WTC11 (cell line): ENCODE results near the gene ERBB4. TPM values are rescaled to one million over a fixed set of nuclear protein-coding genes. Genes with fewer than 3 reads are reported as not detected.

Experiments used
- ATAC-seq: fragments of 200-7000 bp; cut with Tn5 transposase; 2 replicates; pipeline ENCODE4 v1.10.0; 2021; ENCODE audit warnings: mild to moderate bottlenecking, moderate library complexity
- CTCF ChIA-PET: fragments of 300-600 bp; sonication (Branson Sonifier 250); formaldehyde crosslinking; loops from one replicate; lab custom pipeline; 2021; ENCODE audit warnings: antibody characterized with exemption; lab: Charles Lee
- POLR2A ChIA-PET: fragments of 350-600 bp; sonication (Branson Sonifier 250); formaldehyde crosslinking; loops from one replicate; lab custom pipeline; 2021; ENCODE audit warnings: antibody characterized with exemption; lab: Charles Lee
- DNase-seq: peaks from one replicate; pipeline ENCODE4 v3.0.0; 2021; ENCODE audit warnings: low spot score
- H3K27ac Mint-ChIP-seq: 2 replicates; pipeline ENCODE4 v1.8.0; 2021; ENCODE audit warnings: mixed read lengths
- H3K27me3 Mint-ChIP-seq: 2 replicates; pipeline ENCODE4 v1.8.0; 2021; ENCODE audit warnings: low read depth, mild to moderate bottlenecking, moderate library complexity, mixed read lengths
- H3K36me3 Mint-ChIP-seq: 2 replicates; pipeline ENCODE4 v1.8.0; 2021; ENCODE audit warnings: mixed read lengths
- H3K4me1 Mint-ChIP-seq: 2 replicates; pipeline ENCODE4 v1.8.0; 2022; ENCODE audit warnings: mixed read lengths
- H3K4me3 Mint-ChIP-seq: 2 replicates; pipeline ENCODE4 v1.8.0; 2021; ENCODE audit warnings: mild to moderate bottlenecking, moderate library complexity, mixed read lengths
- H3K9me3 Mint-ChIP-seq: 2 replicates; pipeline ENCODE4 v1.8.0; 2021; ENCODE audit warnings: mixed read lengths
- ATF3 ChIP-seq: sonication (generic); formaldehyde crosslinking; conservative IDR thresholded peaks from 2 replicates; pipeline ENCODE4 v1.8.1; 2022; ENCODE audit warnings: mild to moderate bottlenecking, missing genetic modification reagents
- FOXP1 ChIP-seq: sonication (generic); formaldehyde crosslinking; IDR thresholded peaks from 2 replicates; pipeline ENCODE4 v1.8.0; 2022; ENCODE audit warnings: missing genetic modification reagents, mild to moderate bottlenecking, moderate library complexity, borderline replicate concordance
- GABPB1 ChIP-seq: sonication (generic); formaldehyde crosslinking; IDR thresholded peaks from 2 replicates; pipeline ENCODE4 v1.8.1; 2023; ENCODE audit warnings: mild to moderate bottlenecking, missing genetic modification reagents
- GRHL2 ChIP-seq: fragments of 250-450 bp; sonication (Bioruptor Pico); IDR thresholded peaks from 2 replicates; pipeline ENCODE4 v1.8.0; 2022; ENCODE audit warnings: mild to moderate bottlenecking, moderate library complexity; ENCODE audit not compliant: insufficient replicate concordance, severe bottlenecking
- JAZF1 ChIP-seq: fragments of 250-450 bp; sonication (Bioruptor Pico); IDR thresholded peaks from 2 replicates; pipeline ENCODE4 v1.9.0; 2021; ENCODE audit warnings: moderate library complexity, mild to moderate bottlenecking, inconsistent platforms
- KAT7 ChIP-seq: sonication (generic); formaldehyde crosslinking; IDR thresholded peaks from 2 replicates; pipeline ENCODE4 v1.8.1; 2023; ENCODE audit warnings: missing genetic modification reagents, mild to moderate bottlenecking, borderline replicate concordance
- MAX ChIP-seq: sonication (generic); formaldehyde crosslinking; IDR thresholded peaks from 2 replicates; pipeline ENCODE4 v1.8.0; 2022; ENCODE audit warnings: mild to moderate bottlenecking, missing genetic modification reagents
- MYBL2 ChIP-seq: sonication (generic); formaldehyde crosslinking; IDR thresholded peaks from 2 replicates; pipeline ENCODE4 v1.8.1; 2023; ENCODE audit warnings: mild to moderate bottlenecking, moderate library complexity, missing genetic modification reagents
- NFE2L1 ChIP-seq: sonication (generic); formaldehyde crosslinking; IDR thresholded peaks from 2 replicates; pipeline ENCODE4 v1.8.1; 2023; ENCODE audit warnings: missing genetic modification reagents
- RELA ChIP-seq: sonication (generic); formaldehyde crosslinking; IDR thresholded peaks from 2 replicates; pipeline ENCODE4 v1.8.1; 2022; ENCODE audit warnings: missing genetic modification reagents, mild to moderate bottlenecking, borderline replicate concordance
- SMAD3 ChIP-seq: sonication (generic); formaldehyde crosslinking; IDR thresholded peaks from 2 replicates; pipeline ENCODE4 v1.8.0; 2022; ENCODE audit warnings: missing genetic modification reagents, mild to moderate bottlenecking, borderline replicate concordance
- SMAD4 ChIP-seq: sonication (generic); formaldehyde crosslinking; IDR thresholded peaks from 2 replicates; pipeline ENCODE4 v1.8.0; 2022; ENCODE audit warnings: mild to moderate bottlenecking, missing genetic modification reagents
- SOX15 ChIP-seq: fragments of 250-450 bp; sonication (Bioruptor Pico); IDR thresholded peaks from 2 replicates; pipeline ENCODE4 v1.9.0; 2021; ENCODE audit warnings: mild to moderate bottlenecking
- TEAD1 ChIP-seq: sonication (generic); formaldehyde crosslinking; IDR thresholded peaks from 2 replicates; pipeline ENCODE4 v1.8.0; 2022; ENCODE audit warnings: mild to moderate bottlenecking, missing genetic modification reagents
- TP53 ChIP-seq: sonication (generic); formaldehyde crosslinking; IDR thresholded peaks from 2 replicates; pipeline ENCODE4 v1.8.1; 2023; ENCODE audit warnings: mild to moderate bottlenecking, missing genetic modification reagents
- ZNF219 ChIP-seq: sonication (generic); formaldehyde crosslinking; IDR thresholded peaks from 2 replicates; pipeline ENCODE4 v1.8.0; 2023; ENCODE audit warnings: missing genetic modification reagents, mild to moderate bottlenecking, borderline replicate concordance
- ZNF232 ChIP-seq: sonication (generic); formaldehyde crosslinking; IDR thresholded peaks from 2 replicates; pipeline ENCODE4 v1.8.0; 2022; ENCODE audit warnings: mild to moderate bottlenecking, missing genetic modification reagents
- ZNF317 ChIP-seq: sonication (generic); formaldehyde crosslinking; IDR thresholded peaks from 2 replicates; pipeline ENCODE4 v1.8.1; 2023; ENCODE audit warnings: low read depth, mild to moderate bottlenecking, moderate library complexity, missing genetic modification reagents, borderline replicate concordance
- ZNF416 ChIP-seq: fragments of 250-450 bp; sonication (Bioruptor Pico); IDR thresholded peaks from 2 replicates; pipeline ENCODE4 v1.9.0; 2021; ENCODE audit warnings: mild to moderate bottlenecking, inconsistent platforms
- total RNA-seq: library from RNA; stranded (reverse); gene quantifications from 3 replicates; pipeline ENCODE4 v1.2.3, GENCODE V29; 2021
- TF ChIP-seq, protein P1 (sequence below): fragments of 250-450 bp; sonication (Bioruptor Pico); conservative IDR thresholded peaks from 2 replicates; pipeline ENCODE4 v1.9.0; 2021; ENCODE audit warnings: mild to moderate bottlenecking
- TF ChIP-seq, protein P2 (sequence below): sonication (generic); formaldehyde crosslinking; IDR thresholded peaks from 2 replicates; pipeline ENCODE4 v1.8.1; 2022; ENCODE audit warnings: mild to moderate bottlenecking, missing genetic modification reagents, moderate library complexity, borderline replicate concordance
- TF ChIP-seq, protein P3 (sequence below): sonication (generic); formaldehyde crosslinking; IDR thresholded peaks from 2 replicates; pipeline ENCODE4 v1.8.1; 2022; ENCODE audit warnings: missing genetic modification reagents, borderline replicate concordance
- TF ChIP-seq, protein P4 (sequence below): sonication (generic); formaldehyde crosslinking; IDR thresholded peaks from 2 replicates; pipeline ENCODE4 v1.8.0; 2022; ENCODE audit warnings: mild to moderate bottlenecking, missing genetic modification reagents
- TF ChIP-seq, protein P5 (sequence below): sonication (generic); formaldehyde crosslinking; conservative IDR thresholded peaks from 2 replicates; pipeline ENCODE4 v1.8.1; 2023; ENCODE audit warnings: mild to moderate bottlenecking, low read depth, missing genetic modification reagents, moderate library complexity

The ERBB4 gene
- total RNA-seq, 1 experiment from 2014 or later: 1.6 TPM

DNA sequence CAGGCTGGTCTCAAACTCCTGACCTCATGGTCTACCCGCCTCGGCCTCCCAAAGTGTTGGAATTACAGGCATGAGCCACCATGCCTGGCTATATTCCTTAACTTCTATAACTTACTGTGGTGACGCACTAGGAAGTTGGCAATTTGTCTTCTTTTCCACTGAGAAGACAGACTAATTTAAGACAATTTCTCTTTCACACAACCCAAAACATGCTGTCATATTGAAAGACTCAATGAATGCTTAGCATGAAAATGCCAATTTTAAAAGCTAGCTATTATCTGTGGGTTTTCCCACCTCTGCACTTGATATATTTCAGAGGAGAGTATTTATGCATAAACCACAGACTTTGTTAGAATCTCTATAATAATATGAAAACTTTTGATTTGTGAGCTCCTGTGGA is 84.5 kb downstream of the ERBB4 start (continued):
- TF ChIP-seq, protein P1, sequence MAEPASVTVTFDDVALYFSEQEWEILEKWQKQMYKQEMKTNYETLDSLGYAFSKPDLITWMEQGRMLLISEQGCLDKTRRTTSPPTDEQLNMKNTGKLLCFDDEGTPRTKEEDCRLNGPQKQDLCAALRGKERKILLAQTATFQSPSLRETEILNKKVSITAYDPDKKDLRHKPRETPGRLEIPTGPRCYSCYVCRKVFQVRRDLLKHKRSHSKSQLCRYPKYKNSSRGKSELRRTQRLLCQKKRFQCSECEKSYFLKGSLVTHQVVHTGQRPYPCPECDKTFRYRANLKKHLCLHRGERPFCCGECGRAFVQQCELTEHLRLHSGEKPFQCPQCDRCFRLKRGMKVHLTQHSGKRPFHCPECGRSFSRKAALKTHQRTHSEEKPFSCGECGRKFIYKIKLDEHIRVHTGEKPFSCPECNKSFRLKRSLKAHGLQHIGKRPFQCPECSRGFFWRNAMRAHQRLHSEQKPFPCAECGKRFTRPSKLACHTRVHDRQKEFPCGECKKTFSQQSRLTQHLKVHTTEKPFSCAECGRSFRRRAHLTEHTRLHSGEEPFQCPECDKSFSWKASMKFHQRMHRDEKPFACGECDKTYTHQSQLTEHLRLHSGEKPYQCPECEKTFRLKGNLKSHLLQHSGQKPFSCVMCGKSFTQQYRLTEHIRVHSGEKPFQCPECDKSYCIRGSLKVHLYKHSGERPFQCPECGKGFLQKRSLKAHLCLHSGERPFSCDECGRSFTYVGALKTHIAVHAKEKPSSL (CRISPR knock-in tag): no peak
- TF ChIP-seq SMAD3 (CRISPR knock-in tag): no peak
- no peak for TF ChIP-seq NFE2L1
- no peak for TF ChIP-seq TEAD1 (CRISPR knock-in tag)
- TF ChIP-seq SMAD4 (CRISPR knock-in tag): no peak

GRCh38 chr2:212451786-212452231 is 86.8 kb downstream of the ERBB4 start:
- DNase-seq (no peak), ATAC-seq (no peak; the same call in 1 of the 2 replicates)
- TF ChIP-seq, protein P2, sequence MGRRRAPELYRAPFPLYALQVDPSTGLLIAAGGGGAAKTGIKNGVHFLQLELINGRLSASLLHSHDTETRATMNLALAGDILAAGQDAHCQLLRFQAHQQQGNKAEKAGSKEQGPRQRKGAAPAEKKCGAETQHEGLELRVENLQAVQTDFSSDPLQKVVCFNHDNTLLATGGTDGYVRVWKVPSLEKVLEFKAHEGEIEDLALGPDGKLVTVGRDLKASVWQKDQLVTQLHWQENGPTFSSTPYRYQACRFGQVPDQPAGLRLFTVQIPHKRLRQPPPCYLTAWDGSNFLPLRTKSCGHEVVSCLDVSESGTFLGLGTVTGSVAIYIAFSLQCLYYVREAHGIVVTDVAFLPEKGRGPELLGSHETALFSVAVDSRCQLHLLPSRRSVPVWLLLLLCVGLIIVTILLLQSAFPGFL (CRISPR knock-in tag): no peak
- TF ChIP-seq GABPB1 (CRISPR knock-in tag) (peak; percentile 93), TP53 (CRISPR knock-in tag) (no peak), JAZF1 (CRISPR knock-in tag) (no peak), KAT7 (CRISPR knock-in tag) (no peak), RELA (no peak)
- Mint-ChIP-seq H3K36me3 (no peaks in the 10 kb centered on the region), H3K9me3 (0 out of 2 replicates have a peak, but pooled peaks cover 3% of the 10 kb centered on the region), H3K4me1 (peaks cover 11% of the 10 kb centered on the region), H3K4me3 (no peak overlapping the region), H3K27me3 (no peaks in the 10 kb centered on the region), H3K27ac (no peak overlapping the region; the same call in 1 of the 2 replicates)
- ChIA-PET CTCF (no interaction called here), POLR2A (interaction anchor here (0.7 kb wide), 1 partner anchor 12 kb away, joined by 6 read pairs; no protein-coding TSS in a partner anchor)

DNA sequence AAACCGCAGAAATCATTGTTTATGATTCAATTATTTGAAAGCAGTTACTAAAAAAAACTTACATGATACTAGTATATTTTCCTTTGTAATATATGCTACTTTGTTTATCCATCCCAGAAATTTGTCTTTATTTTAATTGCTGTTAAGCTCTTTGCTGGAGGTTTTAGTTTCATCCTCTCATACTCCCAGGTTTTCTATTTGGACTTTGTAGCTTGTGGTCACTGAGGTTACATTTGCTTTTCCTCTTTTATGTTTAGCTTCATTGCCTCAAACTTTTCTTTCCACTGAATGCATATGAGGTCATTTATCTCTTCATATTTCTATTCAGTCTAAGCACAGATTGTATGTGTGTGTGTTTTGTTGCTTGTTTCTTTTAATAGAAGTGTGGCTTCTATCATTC is 89.9 kb downstream of the ERBB4 start:
- ATAC-seq (no peak), DNase-seq (no peak)
- Mint-ChIP-seq H3K4me1 (peaks cover 7% of the 10 kb centered on the region), H3K36me3 (no peaks in the 10 kb centered on the region), H3K4me3 (no peak overlapping the region), H3K27me3 (no peaks in the 10 kb centered on the region), H3K9me3 (peaks cover 16% of the 10 kb centered on the region), H3K27ac (no peak overlapping the region)
- ChIA-PET POLR2A (no interaction called here), CTCF (no interaction called here)
- no peak for TF ChIP-seq MAX (CRISPR knock-in tag)
- no peak for TF ChIP-seq ATF3 (CRISPR knock-in tag)
- TF ChIP-seq, protein P3, sequence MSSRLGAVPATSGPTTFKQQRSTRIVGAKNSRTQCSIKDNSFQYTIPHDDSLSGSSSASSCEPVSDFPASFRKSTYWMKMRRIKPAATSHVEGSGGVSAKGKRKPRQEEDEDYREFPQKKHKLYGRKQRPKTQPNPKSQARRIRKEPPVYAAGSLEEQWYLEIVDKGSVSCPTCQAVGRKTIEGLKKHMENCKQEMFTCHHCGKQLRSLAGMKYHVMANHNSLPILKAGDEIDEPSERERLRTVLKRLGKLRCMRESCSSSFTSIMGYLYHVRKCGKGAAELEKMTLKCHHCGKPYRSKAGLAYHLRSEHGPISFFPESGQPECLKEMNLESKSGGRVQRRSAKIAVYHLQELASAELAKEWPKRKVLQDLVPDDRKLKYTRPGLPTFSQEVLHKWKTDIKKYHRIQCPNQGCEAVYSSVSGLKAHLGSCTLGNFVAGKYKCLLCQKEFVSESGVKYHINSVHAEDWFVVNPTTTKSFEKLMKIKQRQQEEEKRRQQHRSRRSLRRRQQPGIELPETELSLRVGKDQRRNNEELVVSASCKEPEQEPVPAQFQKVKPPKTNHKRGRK: no peak
- no peak for TF ChIP-seq SMAD4 (CRISPR knock-in tag)
- TF ChIP-seq, protein P2 (CRISPR knock-in tag): no peak
- no peak for TF ChIP-seq ZNF219 (CRISPR knock-in tag)
- no peak for TF ChIP-seq ZNF416 (CRISPR knock-in tag)
- no peak for TF ChIP-seq ZNF317 (CRISPR knock-in tag)
- no peak for TF ChIP-seq MYBL2 (CRISPR knock-in tag)
- TF ChIP-seq FOXP1: no peak
- TF ChIP-seq TEAD1 (CRISPR knock-in tag): no peak
- TF ChIP-seq, protein P4, sequence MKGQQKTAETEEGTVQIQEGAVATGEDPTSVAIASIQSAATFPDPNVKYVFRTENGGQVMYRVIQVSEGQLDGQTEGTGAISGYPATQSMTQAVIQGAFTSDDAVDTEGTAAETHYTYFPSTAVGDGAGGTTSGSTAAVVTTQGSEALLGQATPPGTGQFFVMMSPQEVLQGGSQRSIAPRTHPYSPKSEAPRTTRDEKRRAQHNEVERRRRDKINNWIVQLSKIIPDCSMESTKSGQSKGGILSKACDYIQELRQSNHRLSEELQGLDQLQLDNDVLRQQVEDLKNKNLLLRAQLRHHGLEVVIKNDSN (CRISPR knock-in tag): no peak
- TF ChIP-seq GRHL2 (CRISPR knock-in tag): no peak
- TF ChIP-seq JAZF1 (CRISPR knock-in tag): no peak
- TF ChIP-seq, protein P5, sequence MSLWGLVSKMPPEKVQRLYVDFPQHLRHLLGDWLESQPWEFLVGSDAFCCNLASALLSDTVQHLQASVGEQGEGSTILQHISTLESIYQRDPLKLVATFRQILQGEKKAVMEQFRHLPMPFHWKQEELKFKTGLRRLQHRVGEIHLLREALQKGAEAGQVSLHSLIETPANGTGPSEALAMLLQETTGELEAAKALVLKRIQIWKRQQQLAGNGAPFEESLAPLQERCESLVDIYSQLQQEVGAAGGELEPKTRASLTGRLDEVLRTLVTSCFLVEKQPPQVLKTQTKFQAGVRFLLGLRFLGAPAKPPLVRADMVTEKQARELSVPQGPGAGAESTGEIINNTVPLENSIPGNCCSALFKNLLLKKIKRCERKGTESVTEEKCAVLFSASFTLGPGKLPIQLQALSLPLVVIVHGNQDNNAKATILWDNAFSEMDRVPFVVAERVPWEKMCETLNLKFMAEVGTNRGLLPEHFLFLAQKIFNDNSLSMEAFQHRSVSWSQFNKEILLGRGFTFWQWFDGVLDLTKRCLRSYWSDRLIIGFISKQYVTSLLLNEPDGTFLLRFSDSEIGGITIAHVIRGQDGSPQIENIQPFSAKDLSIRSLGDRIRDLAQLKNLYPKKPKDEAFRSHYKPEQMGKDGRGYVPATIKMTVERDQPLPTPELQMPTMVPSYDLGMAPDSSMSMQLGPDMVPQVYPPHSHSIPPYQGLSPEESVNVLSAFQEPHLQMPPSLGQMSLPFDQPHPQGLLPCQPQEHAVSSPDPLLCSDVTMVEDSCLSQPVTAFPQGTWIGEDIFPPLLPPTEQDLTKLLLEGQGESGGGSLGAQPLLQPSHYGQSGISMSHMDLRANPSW (CRISPR knock-in tag): no peak
- TF ChIP-seq SOX15 (CRISPR knock-in tag): no peak
- TF ChIP-seq ZNF232: no peak
